ENCODE data around the gene TACC2.
"Not testable (repeated sequence)": the region's sequence is repeated elsewhere in the genome, so short reads cannot be mapped to it uniquely, and the experiment has no call there.

Gene TACC2

GRCh38 chr10:122034149-122034756 is 45.3 kb downstream of the TACC2 start:
- no peak for DNase-seq

GRCh38 chr10:122040786-122041185 is 51.8 kb downstream of the TACC2 start:
- no peak for DNase-seq

GRCh38 chr10:122042836-122043235 is 53.9 kb downstream of the TACC2 start:
- DNase-seq = no peak

- no peak for DNase-seq
Measured at GRCh38 chr10:122044045-122044661, 55.2 kb downstream of the TACC2 start.

- no peak for DNase-seq
Measured at GRCh38 chr10:122044713-122045112, 55.8 kb downstream of the TACC2 start.

- no peak for DNase-seq
Measured at GRCh38 chr10:122045212-122045611, 56.2 kb downstream of the TACC2 start.

GRCh38 chr10:122047560-122047959 is 58.6 kb downstream of the TACC2 start:
- DNase-seq = no peak

GRCh38 chr10:122049076-122049475 is 60.1 kb downstream of the TACC2 start:
- DNase-seq = no peak

GRCh38 chr10:122050311-122050710 is 61.3 kb downstream of the TACC2 start:
- DNase-seq = no peak

GRCh38 chr10:122050811-122051210 is 61.8 kb downstream of the TACC2 start:
- no peak for DNase-seq

- DNase-seq = no peak
Measured at GRCh38 chr10:122051609-122052385, 62.8 kb downstream of the TACC2 start.

GRCh38 chr10:122052701-122053100 is 63.7 kb downstream of the TACC2 start:
- no peak for DNase-seq

- no peak for DNase-seq
Measured at GRCh38 chr10:122053314-122053713, 64.4 kb downstream of the TACC2 start.

GRCh38 chr10:122054048-122055025 is 65.4 kb downstream of the TACC2 start:
- no peak for DNase-seq

GRCh38 chr10:122055252-122055651 is 66.3 kb downstream of the TACC2 start:
- DNase-seq = no peak

GRCh38 chr10:122056431-122057094 is 67.6 kb downstream of the TACC2 start:
- DNase-seq = no peak

GRCh38 chr10:122057841-122058413 is 69.0 kb downstream of the TACC2 start:
- DNase-seq = no peak

- DNase-seq = no peak
Measured at GRCh38 chr10:122060250-122060649, 71.3 kb downstream of the TACC2 start.

GRCh38 chr10:122062831-122063674 is 74.1 kb downstream of the TACC2 start:
- DNase-seq = peak; percentile 71

- not testable (repeated sequence) for DNase-seq
Measured at GRCh38 chr10:122066337-122066939, 77.5 kb downstream of the TACC2 start.

GRCh38 chr10:122068844-122069243 is 79.9 kb downstream of the TACC2 start:
- DNase-seq = no peak

All from NCI-H748 treated with DMSO at 0.1 percent for 48 hours (cell line).